GM12874 (cell line): ENCODE data around the gene BAG2.

Source experiments
- CTCF ChIP-seq: IDR thresholded peaks from 2 replicates; pipeline ENCODE4 v1.5.1; 2011; ENCODE audit warnings: low read depth, mild to moderate bottlenecking, control low read depth, low read length, moderate library complexity; ENCODE audit not compliant: insufficient read depth

BAG2 gene

GRCh38 chr6:57210060-57210459, 37.9 kb downstream of the BAG2 start:
- TF ChIP-seq CTCF, result no peak

- TF ChIP-seq CTCF, result no peak
These were observed 43.1 kb downstream of the BAG2 start for GRCh38 chr6:57215260-57215659.

- TF ChIP-seq CTCF, result 0 out of 2 replicates have a peak, but pooled peaks have one; percentile 3
These were observed 44.3 kb downstream of the BAG2 start for GRCh38 chr6:57216235-57217101.

- no peak for TF ChIP-seq CTCF
These were observed 45.1 kb downstream of the BAG2 start for GRCh38 chr6:57217270-57217669.

- no peak for TF ChIP-seq CTCF
These were observed 48.1 kb downstream of the BAG2 start for GRCh38 chr6:57220083-57220703.

GRCh38 chr6:57221191-57221935, 49.2 kb downstream of the BAG2 start:
- peak; percentile 50 for TF ChIP-seq CTCF
